Right lobe of liver (tissue), 4 donors: ENCODE data around the gene SFSWAP.
"Not testable (repeated sequence)": the region's sequence is repeated elsewhere in the genome, so short reads cannot be mapped to it uniquely, and the experiment has no call there.

Source experiments
- CTCF ChIP-seq, 4 donors: fragments of 200-600 bp in 3 of 4; fragments of 450-650 bp in 1 of 4; IDR thresholded peaks; one replicate each; pipeline versions ENCODE4 v1.5.1 to v1.8.0; 2016 to 2022; ENCODE audit warnings: antibody characterized with exemption in 4 of 4, mild to moderate bottlenecking in 2 of 4
- POLR2A ChIP-seq: fragments of 450-650 bp; IDR thresholded peaks from one replicate; pipeline ENCODE4 v1.6.1; 2017; ENCODE audit warnings: antibody characterized with exemption, mild to moderate bottlenecking
- donor health status: DM: no; HTN: no; CAD: no.
- donor health status: DM: no; HTN: no; CAD: no.
- donor health status: DM: no; HTN: yes; CAD: no.

DNA sequence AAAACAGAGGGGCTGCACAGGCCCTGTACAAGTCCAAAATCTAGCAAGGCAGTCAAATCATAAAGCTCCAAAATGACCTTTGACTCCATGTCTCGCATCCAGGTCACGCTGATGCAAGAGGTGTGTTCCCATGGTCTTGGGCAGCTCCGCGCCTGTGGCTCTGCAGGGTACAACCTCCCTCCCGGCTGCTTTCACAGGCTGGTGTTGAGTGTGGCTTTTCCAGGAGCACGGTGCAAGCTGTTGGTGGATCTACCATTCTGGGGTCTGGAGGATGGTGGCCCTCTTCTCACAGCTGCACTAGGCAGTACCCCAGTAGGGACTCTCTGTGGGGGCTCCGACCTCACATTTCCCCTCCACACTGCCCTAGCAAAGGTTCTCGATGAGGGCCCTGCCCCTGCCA, 32.5 kb downstream of the SFSWAP start:
- TF ChIP-seq CTCF (IDR thresholded peaks at IDR 0.05); POLR2A: not testable (repeated sequence)
